PFSK-1 (cell line): Measurements from ENCODE around the gene TTC34.

Experiments
- FOXP2 ChIP-seq: optimal IDR thresholded peaks from 2 replicates; pipeline ENCODE3; 2011; ENCODE audit warnings: borderline replicate concordance, control low read depth, inconsistent platforms; ENCODE audit not compliant: insufficient read depth; ENCODE audit errors: extremely low read length, extremely low read depth
- POLR2AphosphoS5 ChIP-seq: IDR thresholded peaks from 2 replicates; pipeline ENCODE4 v1.6.1; 2012; ENCODE audit warnings: low read depth, mild to moderate bottlenecking, control low read depth, low read length, moderate library complexity
- SIN3A ChIP-seq: IDR thresholded peaks from 2 replicates; pipeline ENCODE4 v1.6.1; 2012; ENCODE audit warnings: mild to moderate bottlenecking, low read length, moderate library complexity, borderline replicate concordance; ENCODE audit not compliant: insufficient read depth
- TAF1 ChIP-seq: IDR thresholded peaks from 2 replicates; pipeline ENCODE4 v1.6.1; 2012; ENCODE audit warnings: low read length, control low read depth, borderline replicate concordance; ENCODE audit not compliant: insufficient read depth
- TF ChIP-seq, protein P1 (sequence below), 2 experiments: IDR thresholded peaks; 2 replicates each; pipeline versions ENCODE4 v1.6.1 to v1.8.0; 2011 to 2012; ENCODE audit warnings: low read depth in 2 of 2, low read length in 2 of 2, control low read depth in 1 of 2, inconsistent platforms in 1 of 2, mild to moderate bottlenecking in 1 of 2, moderate library complexity in 1 of 2; ENCODE audit not compliant: insufficient read depth in 1 of 2

The TTC34 gene

DNA sequence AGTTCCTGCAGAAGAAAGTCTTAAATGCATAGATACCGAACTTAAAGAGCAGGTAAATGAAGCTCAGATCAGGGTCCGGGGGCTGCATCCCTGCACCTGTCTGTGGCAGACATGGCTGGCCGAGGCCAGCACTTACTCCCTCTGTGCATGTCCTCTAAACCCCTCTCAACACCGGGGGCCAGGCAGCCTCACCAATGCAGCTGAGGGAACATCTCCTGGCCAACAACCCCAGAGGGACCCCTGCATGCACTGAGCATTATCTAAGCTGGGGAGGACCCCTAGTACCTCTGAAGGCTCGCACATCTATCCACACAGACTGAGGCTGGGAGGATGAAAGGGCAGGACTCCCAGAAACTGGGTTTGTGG is 18.4 kb downstream of the TTC34 start:
- TF ChIP-seq, protein P1, sequence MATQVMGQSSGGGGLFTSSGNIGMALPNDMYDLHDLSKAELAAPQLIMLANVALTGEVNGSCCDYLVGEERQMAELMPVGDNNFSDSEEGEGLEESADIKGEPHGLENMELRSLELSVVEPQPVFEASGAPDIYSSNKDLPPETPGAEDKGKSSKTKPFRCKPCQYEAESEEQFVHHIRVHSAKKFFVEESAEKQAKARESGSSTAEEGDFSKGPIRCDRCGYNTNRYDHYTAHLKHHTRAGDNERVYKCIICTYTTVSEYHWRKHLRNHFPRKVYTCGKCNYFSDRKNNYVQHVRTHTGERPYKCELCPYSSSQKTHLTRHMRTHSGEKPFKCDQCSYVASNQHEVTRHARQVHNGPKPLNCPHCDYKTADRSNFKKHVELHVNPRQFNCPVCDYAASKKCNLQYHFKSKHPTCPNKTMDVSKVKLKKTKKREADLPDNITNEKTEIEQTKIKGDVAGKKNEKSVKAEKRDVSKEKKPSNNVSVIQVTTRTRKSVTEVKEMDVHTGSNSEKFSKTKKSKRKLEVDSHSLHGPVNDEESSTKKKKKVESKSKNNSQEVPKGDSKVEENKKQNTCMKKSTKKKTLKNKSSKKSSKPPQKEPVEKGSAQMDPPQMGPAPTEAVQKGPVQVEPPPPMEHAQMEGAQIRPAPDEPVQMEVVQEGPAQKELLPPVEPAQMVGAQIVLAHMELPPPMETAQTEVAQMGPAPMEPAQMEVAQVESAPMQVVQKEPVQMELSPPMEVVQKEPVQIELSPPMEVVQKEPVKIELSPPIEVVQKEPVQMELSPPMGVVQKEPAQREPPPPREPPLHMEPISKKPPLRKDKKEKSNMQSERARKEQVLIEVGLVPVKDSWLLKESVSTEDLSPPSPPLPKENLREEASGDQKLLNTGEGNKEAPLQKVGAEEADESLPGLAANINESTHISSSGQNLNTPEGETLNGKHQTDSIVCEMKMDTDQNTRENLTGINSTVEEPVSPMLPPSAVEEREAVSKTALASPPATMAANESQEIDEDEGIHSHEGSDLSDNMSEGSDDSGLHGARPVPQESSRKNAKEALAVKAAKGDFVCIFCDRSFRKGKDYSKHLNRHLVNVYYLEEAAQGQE (IDR thresholded peaks at IDR 0.05; ENCODE audit: insufficient read depth in 1 of 2, low read depth in 2 of 2, low read length in 2 of 2): no peak
- TF ChIP-seq FOXP2 (no peak), POLR2AphosphoS5 (no peak), TAF1 (no peak), SIN3A (no peak)

- TF ChIP-seq TAF1 (no peak), SIN3A (no peak), POLR2AphosphoS5 (no peak), FOXP2 (no peak)
- TF ChIP-seq, protein P1 (IDR thresholded peaks at IDR 0.05; ENCODE audit: insufficient read depth in 1 of 2, low read depth in 2 of 2, low read length in 2 of 2): no peak
These were observed 19.9 kb downstream of the TTC34 start for GRCh38 chr1:2781627-2782026.

DNA sequence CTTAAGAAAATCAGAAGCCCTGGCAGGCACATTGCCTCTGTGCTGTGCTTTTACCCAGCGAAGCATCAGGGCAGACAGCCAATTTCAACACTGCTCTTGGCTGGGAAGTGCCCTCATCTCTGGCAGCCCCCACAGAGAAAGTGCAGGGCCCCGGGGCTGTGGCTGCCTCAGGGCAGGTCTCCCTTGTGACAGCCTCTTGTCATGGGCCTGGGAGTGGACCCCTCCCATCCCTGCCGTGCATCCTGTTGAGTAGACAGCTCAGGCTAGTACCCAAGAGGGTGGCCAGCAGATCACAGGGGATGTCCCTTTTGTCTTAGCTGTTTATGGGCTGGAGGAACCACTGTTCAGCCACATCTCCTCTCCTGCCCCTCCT is 23.3 kb downstream of the TTC34 start:
- TF ChIP-seq POLR2AphosphoS5 (no peak), FOXP2 (no peak), TAF1 (no peak)

- TF ChIP-seq FOXP2 (no peak), SIN3A (no peak), TAF1 (no peak), POLR2AphosphoS5 (no peak)
- TF ChIP-seq, protein P1 (IDR thresholded peaks at IDR 0.05; ENCODE audit: insufficient read depth in 1 of 2, low read depth in 2 of 2, low read length in 2 of 2): no peak
These were observed 23.9 kb downstream of the TTC34 start for GRCh38 chr1:2777424-2778219.

DNA sequence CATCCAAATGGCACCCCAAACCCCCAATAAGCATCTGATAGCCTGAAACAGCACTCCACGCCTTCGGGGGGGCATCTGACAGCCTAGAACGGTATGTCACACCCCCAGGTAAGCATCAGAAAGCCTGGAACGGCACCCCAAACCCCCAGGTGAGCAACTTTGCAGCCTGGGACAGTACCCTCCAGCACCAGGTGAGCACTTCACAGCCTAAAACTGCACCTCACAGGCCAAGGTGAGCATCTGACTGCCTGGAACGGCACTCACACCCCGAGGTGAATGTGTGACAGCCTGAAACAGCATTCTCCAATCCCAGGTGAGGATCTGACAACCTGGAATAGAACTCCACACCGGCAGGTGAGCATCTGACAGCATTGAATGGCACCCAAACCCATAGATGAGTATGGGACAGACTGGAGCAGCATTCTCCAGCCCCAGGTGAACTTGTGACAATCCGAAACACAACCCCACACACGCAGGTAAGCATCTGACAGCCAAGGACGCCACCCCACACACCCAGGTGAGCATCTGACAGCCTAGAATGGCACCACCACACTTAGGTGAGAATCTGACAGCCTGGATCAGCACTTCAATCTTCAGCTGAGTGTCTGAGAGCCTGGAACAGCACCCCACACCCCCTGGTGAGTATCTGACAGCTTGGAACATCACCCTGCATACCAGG is 150.4 kb downstream of the TTC34 start:
- TF ChIP-seq, protein P1 (IDR thresholded peaks at IDR 0.05; ENCODE audit: insufficient read depth in 1 of 2, low read depth in 2 of 2, low read length in 2 of 2): no peak
- TF ChIP-seq FOXP2 (no peak), TAF1 (no peak), POLR2AphosphoS5 (no peak), SIN3A (no peak)
